Posterior vena cava (tissue), 2 donors: ENCODE measurements around the gene SELENON. TPM values are rescaled to one million over a fixed set of nuclear protein-coding genes. Genes with fewer than 3 reads are reported as not detected.

Experiments used
- total RNA-seq, 2 donors: library from RNA; stranded (reverse); fragmentation: NEBNext Ultra II Directional; extraction: Animal tissue kit (Norgen Biotek cat#: 25700); gene quantifications; one replicate each; pipeline ENCODE4 v1.2.1, GENCODE V29; 2021
- donor health status: DM: yes; HTN: yes; CAD: no.
- donor health status: DM: yes; HTN: yes; CAD: no.

The SELENON gene
- total RNA-seq, 2 donors from 2014 or later: 85.7 to 88.0 TPM

Other genes starting within 250 kb of the SELENON start
- gene MAN1C1, start 183.4 kb upstream of the SELENON start, total RNA-seq: 10 to 100 TPM; 15.0 to 29.4 TPM
- gene MTFR1L, start 19.8 kb downstream of the SELENON start, total RNA-seq: 10 to 100 TPM; 45.6 to 59.6 TPM
- not detected for gene AUNIP, start 59.3 kb downstream of the SELENON start, total RNA-seq
- gene PAQR7, start 75.5 kb downstream of the SELENON start, total RNA-seq: 1 to 10 TPM; 5.9 to 7.1 TPM
- gene STMN1, start 106.2 kb downstream of the SELENON start, total RNA-seq: 10 to 100 TPM; 19.1 to 24.8 TPM
- gene PAFAH2, start 197.9 kb downstream of the SELENON start, total RNA-seq: 1 to 10 TPM; 7.2 to 7.7 TPM
- 1 to 10 TPM in 1 of 2 donors, not detected in 1; 1.7 TPM for gene EXTL1, start 221.6 kb downstream of the SELENON start, total RNA-seq
- not detected for gene SLC30A2, start 245.9 kb downstream of the SELENON start, total RNA-seq